Esophagus muscularis mucosa (tissue), 4 donors: ENCODE measurements around the gene HIP1R.

Experiments
- CTCF ChIP-seq, 3 experiments: fragments of 200-600 bp in 2 of 3; fragments of 450-650 bp in 1 of 3; sonication (generic) in 2 of 3; IDR thresholded peaks; one replicate each; pipeline ENCODE4 v1.5.1; 2017 to 2019; ENCODE audit warnings: antibody characterized with exemption in 3 of 3, mild to moderate bottlenecking in 2 of 3, moderate library complexity in 1 of 3
- EP300 ChIP-seq: sonication (generic); formaldehyde crosslinking; IDR thresholded peaks from one replicate; pipeline ENCODE4 v1.6.1; 2017; ENCODE audit warnings: antibody characterized with exemption
- POLR2A ChIP-seq: fragments of 450-650 bp; IDR thresholded peaks from one replicate; pipeline ENCODE4 v1.6.1; 2017; ENCODE audit warnings: antibody characterized with exemption, moderate library complexity, mild to moderate bottlenecking, low read depth
- POLR2AphosphoS5 ChIP-seq, 2 donors: sonication (generic); formaldehyde crosslinking; IDR thresholded peaks; one replicate each; pipeline ENCODE4 v1.6.1; 2017; ENCODE audit warnings: antibody characterized with exemption in 2 of 2

DNA sequence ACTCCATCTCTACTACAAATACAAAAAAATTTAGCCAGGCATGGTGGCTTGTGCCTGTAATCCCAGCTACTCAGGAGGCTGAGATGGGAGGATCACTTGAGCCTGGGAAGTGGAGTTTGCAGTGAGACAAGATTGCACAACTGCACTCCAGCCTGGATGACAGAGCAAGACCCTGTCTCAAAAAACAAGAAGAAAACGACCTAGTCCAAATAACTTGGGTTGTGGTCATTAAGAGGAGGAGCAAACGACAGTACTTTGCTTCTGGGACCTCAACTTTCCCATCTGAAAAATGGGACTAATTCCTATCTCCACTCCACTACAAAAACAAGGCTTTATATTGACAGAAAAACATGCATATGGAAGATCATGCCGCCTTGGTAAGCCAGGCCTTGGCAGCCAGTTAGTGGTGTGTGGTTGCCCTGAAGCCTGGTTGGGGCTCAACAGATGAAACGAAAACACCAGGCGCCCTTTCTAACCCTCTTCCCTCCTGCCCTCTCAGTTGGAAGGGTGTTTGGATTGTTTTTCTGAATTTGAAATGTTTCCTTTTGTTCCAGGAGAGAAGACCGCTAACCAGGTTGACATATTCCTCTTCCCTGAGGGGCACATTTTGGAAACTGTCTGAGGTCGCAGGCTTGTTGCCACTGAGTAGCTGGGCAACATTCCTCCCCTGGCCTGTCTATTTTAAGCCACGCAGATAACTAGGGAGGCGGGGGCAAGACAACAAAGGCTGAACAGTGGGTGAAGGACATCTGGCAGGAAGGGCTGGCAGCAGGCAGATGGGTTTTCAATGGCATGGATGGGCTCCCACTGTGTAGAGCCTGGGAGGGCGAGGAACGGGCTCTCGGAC, 74.4 kb downstream of the HIP1R start:
- no peak for TF ChIP-seq POLR2AphosphoS5 (IDR thresholded peaks at IDR 0.05)
- TF ChIP-seq CTCF (IDR thresholded peaks at IDR 0.05), result no peak
- TF ChIP-seq POLR2A, result no peak
- no peak for TF ChIP-seq EP300
